HepG2 (cell line): ENCODE results near the gene SLC4A9. TPM values are rescaled to one million over a fixed set of nuclear protein-coding genes. Genes with fewer than 3 reads are reported as not detected.

Experiments used
- ATAC-seq: fragments of 200-7000 bp; cut with Tn5 transposase; 3 replicates; pipeline ENCODE4 v1.9.1; 2020; ENCODE audit warnings: mild to moderate bottlenecking, moderate library complexity
- BruUV-seq: library from RNA; stranded (reverse); fragments of 400-500 nt; replicated peaks from 2 replicates; lab custom pipeline; 2021; lab: Mats Ljungman, UMichigan
- CTCF ChIA-PET: fragments of 300-600 bp; formaldehyde crosslinking; extraction: SDS; loops from one replicate; lab custom pipeline; 2021; ENCODE audit warnings: low total read pairs, inconsistent platforms, low intra/inter-chr PET ratio; lab: Yijun Ruan, JAX
- POLR2A ChIA-PET: fragments of 350-600 bp; sonication (Branson Sonifier 250); formaldehyde crosslinking; loops from one replicate; lab custom pipeline; 2020; ENCODE audit warnings: antibody characterized with exemption, inconsistent platforms; lab: Yijun Ruan, JAX
- DNase-seq: peaks from one replicate; pipeline ENCODE4 v3.0.0-alpha.2; 2015; ENCODE audit warnings: low spot score
- FAIRE-seq: peaks from 3 replicates; lab custom pipeline; 2011; peaks lifted over from hg19 to GRCh38; lab: Jason Lieb, UNC
- H2AFZ ChIP-seq: one replicate; pipeline ENCODE4 v1.6.1; 2011; ENCODE audit warnings: low read length, inconsistent platforms
- H3K27ac ChIP-seq: fragments of 300-600 bp; 3 replicates; pipeline ENCODE4 v1.8.0; 2011; ENCODE audit warnings: mixed run types, mild to moderate bottlenecking, mixed read lengths, low read length, inconsistent platforms; ENCODE audit not compliant: insufficient read depth; ENCODE audit errors: extremely low read length
- H3K27me3 ChIP-seq, 2 experiments: fragments of 200-600 bp in 1 of 2; 2 replicates in 1 of 2; 3 replicates in 1 of 2; pipeline versions ENCODE4 v1.6.0 to v1.8.0; 2011; ENCODE audit warnings: low read length in 2 of 2, mild to moderate bottlenecking in 2 of 2, moderate library complexity in 2 of 2, inconsistent platforms in 1 of 2; ENCODE audit not compliant: insufficient read depth in 2 of 2, control insufficient read depth in 1 of 2
- H3K36me3 ChIP-seq, 2 experiments: fragments of 200-600 bp in 1 of 2; replicated peaks in 1 of 2; 2 replicates in 1 of 2; 3 replicates in 1 of 2; pipeline versions ENCODE4 v1.5.1 to v1.8.0; 2011; ENCODE audit warnings: low read length in 2 of 2, inconsistent platforms in 1 of 2; ENCODE audit not compliant: insufficient read depth in 2 of 2, control insufficient read depth in 1 of 2
- H3K4me1 ChIP-seq: 2 replicates; pipeline ENCODE4 v1.5.1; 2012; ENCODE audit warnings: low read length, inconsistent platforms; ENCODE audit not compliant: insufficient read depth
- H3K4me2 ChIP-seq: 2 replicates; pipeline ENCODE4 v1.6.0; 2011; ENCODE audit warnings: low read depth, low read length, inconsistent platforms
- H3K4me3 ChIP-seq, 3 experiments: fragments of 200-600 bp in 1 of 3; sonication (generic), shearing (Covaris generic) in 1 of 3; replicated peaks in 1 of 3; 2 replicates each; pipeline ENCODE4 v1.5.1; 2011 to 2016; ENCODE audit warnings: low read length in 3 of 3, inconsistent platforms in 2 of 3, low read depth in 2 of 3, mild to moderate bottlenecking in 2 of 3, control low read depth in 1 of 3, mixed read lengths in 1 of 3; ENCODE audit not compliant: insufficient read depth in 1 of 3
- H3K79me2 ChIP-seq: one replicate; pipeline ENCODE4 v1.6.1; 2011; ENCODE audit warnings: low read length, inconsistent platforms; ENCODE audit not compliant: insufficient read depth
- H3K9ac ChIP-seq: 2 replicates; pipeline ENCODE4 v1.6.0; 2011; ENCODE audit warnings: mild to moderate bottlenecking, low read depth, low read length, inconsistent platforms; ENCODE audit not compliant: insufficient read depth
- H3K9me3 ChIP-seq: 2 replicates; pipeline ENCODE4 v1.5.1; 2012; ENCODE audit warnings: mild to moderate bottlenecking, low read length
- H4K20me1 ChIP-seq: 2 replicates; pipeline ENCODE4 v1.6.0; 2011; ENCODE audit warnings: inconsistent platforms, mild to moderate bottlenecking, low read length, moderate library complexity; ENCODE audit not compliant: insufficient read depth
- CEBPG ChIP-seq: IDR thresholded peaks from 2 replicates; pipeline ENCODE4 v1.6.1; 2016
- RELA ChIP-seq: sonication (generic); formaldehyde crosslinking; IDR thresholded peaks from 2 replicates; pipeline ENCODE4 v1.4.0; 2020; ENCODE audit warnings: missing genetic modification reagents
- ZC3H4 ChIP-seq: sonication (generic); formaldehyde crosslinking; IDR thresholded peaks from 2 replicates; pipeline ENCODE4 v1.4.0; 2020; ENCODE audit warnings: missing genetic modification reagents, borderline replicate concordance
- ZNF569 ChIP-seq: sonication (generic); formaldehyde crosslinking; IDR thresholded peaks from 2 replicates; pipeline ENCODE4 v1.5.0; 2020; ENCODE audit warnings: mild to moderate bottlenecking, missing genetic modification reagents, moderate library complexity, borderline replicate concordance
- ZNF766 ChIP-seq: sonication (generic); formaldehyde crosslinking; IDR thresholded peaks from 2 replicates; pipeline ENCODE4 v1.5.0; 2020; ENCODE audit warnings: missing genetic modification reagents, borderline replicate concordance
- WGBS: methylation state at CpG from one replicate; pipeline ENCODE4 v1.1.6; 2017; ENCODE audit warnings: low lambda C conversion rate; 5-methylcytosine and 5-hydroxymethylcytosine counted together
- in situ Hi-C: cut with HindIII; loops from 2 replicates; pipeline ENCODE4 v1.10.0; 2017; ENCODE audit warnings: low pct_unique_long_range_greater_than_20kb; ENCODE audit not compliant: extremely low pct_ligation_motif_present
- intact Hi-C: fragments of 100-400 bp; cut with micrococcal nuclease; formaldehyde crosslinking; loops from one replicate; pipeline ENCODE4 v1.10.0; 2022; ENCODE audit not compliant: unreplicated experiment
- polyA plus RNA-seq, 8 experiments: library from polyadenylated mRNA; depleted of rRNA in 3 of 8; stranded (reverse) in 7 of 8; unstranded in 1 of 8; fragments of >200 nt; fragmentation: Illumina TruSeq in 4 of 8; extraction: Trizol in 4 of 8; gene quantifications; 2 replicates each; pipeline versions ENCODE4 v1.2.1 to v1.2.3, GENCODE V29; 2011 to 2016; ENCODE audit warnings: low read depth in 4 of 8, missing spikeins in 1 of 8, mixed read lengths in 1 of 8; ENCODE audit not compliant: insufficient read depth in 1 of 8
- total RNA-seq, 5 experiments: library from RNA; depleted of rRNA; stranded (reverse); fragments of >200 nt; fragmentation: Illumina TruSeq; extraction: Trizol; gene quantifications; 2 replicates each; pipeline ENCODE4 v1.2.3, GENCODE V29; 2016; ENCODE audit warnings: low read depth in 1 of 5
- TF ChIP-seq, protein P1 (sequence below): sonication (generic); formaldehyde crosslinking; IDR thresholded peaks from 2 replicates; pipeline ENCODE4 v1.4.0; 2020; ENCODE audit warnings: mild to moderate bottlenecking, missing genetic modification reagents, borderline replicate concordance

Gene SLC4A9
- total and polyA plus RNA-seq, 2 of the 13 experiments (the other 11 are each of a cell fraction or from before 2014, with no cell fraction given), result not detected

- Histone ChIP-seq H4K20me1 (no peaks in the 10 kb centered on the region), H3K27ac (no peak overlapping the region), H3K27me3 (peaks cover 0 to 8% of the 10 kb centered on the region in 2 experiments; a peak in 1 of 5 replicates), H3K4me1 (peaks cover 43% of the 10 kb centered on the region), H3K79me2 (no peaks in the 10 kb centered on the region), H3K36me3 (no peaks in the 10 kb centered on the region), H3K9me3 (no peaks in the 10 kb centered on the region), H2AFZ (no peak overlapping the region), H3K4me3 (no peak overlapping the region), H3K9ac (no peak overlapping the region), H3K4me2 (no peak overlapping the region)
- DNase-seq, result no peak
- FAIRE-seq, result no peak
- WGBS, result 50% methylated on average over 2 of the region's 2 CpGs
- intact Hi-C loops, result loop anchor here (2.0 kb wide), 1 partner anchor 373 kb away; no protein-coding TSS in a partner anchor
- in situ Hi-C loops, result loop anchor here (5.0 to 10.0 kb wide), 2 partner anchors 120 to 373 kb away; no protein-coding TSS in a partner anchor
- TF ChIP-seq ZC3H4 (CRISPR knock-in tag), result no peak
- no peak for TF ChIP-seq RELA
- no peak for TF ChIP-seq CEBPG (CRISPR knock-in tag)
- no peak for TF ChIP-seq ZNF569 (CRISPR knock-in tag)
- TF ChIP-seq, protein P1, sequence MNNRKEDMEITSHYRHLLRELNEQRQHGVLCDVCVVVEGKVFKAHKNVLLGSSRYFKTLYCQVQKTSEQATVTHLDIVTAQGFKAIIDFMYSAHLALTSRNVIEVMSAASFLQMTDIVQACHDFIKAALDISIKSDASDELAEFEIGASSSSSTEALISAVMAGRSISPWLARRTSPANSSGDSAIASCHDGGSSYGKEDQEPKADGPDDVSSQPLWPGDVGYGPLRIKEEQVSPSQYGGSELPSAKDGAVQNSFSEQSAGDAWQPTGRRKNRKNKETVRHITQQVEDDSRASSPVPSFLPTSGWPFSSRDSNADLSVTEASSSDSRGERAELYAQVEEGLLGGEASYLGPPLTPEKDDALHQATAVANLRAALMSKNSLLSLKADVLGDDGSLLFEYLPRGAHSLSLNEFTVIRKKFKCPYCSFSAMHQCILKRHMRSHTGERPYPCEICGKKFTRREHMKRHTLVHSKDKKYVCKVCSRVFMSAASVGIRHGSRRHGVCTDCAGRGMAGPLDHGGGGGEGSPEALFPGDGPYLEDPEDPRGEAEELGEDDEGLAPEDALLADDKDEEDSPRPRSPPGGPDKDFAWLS, result no peak
- TF ChIP-seq, all 625 proteins: peak for 0
- no TSS peak for BruUV-seq
- CTCF ChIA-PET, result no interaction called here
- POLR2A ChIA-PET, result no interaction called here
- no peak for ATAC-seq
These were observed 1.9 kb downstream of the SLC4A9 start for GRCh38 chr5:140361901-140362300.

DNA sequence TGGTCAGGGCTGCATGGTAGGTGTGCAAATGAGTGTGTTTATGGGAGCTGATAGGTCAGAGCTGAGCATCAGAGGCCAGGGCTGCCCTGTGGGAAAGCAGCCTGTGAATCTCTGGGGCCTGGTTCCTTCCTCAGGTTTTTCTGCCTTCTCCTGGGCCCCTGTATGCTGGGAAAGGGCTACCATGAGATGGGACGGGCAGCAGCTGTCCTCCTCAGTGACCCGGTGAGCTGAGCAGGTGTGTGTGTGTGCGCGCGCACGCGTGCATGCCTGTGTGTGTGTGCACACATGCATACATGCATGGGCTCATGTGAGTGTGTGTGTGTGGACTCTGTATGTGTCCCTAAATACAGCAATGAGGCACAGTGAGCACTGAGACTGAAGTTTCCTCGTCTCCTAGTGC lies 2.3 kb downstream of the SLC4A9 start:
- ChIA-PET CTCF (no interaction called here), POLR2A (no interaction called here)
- H4K20me1 ChIP-seq, result no peaks in the 10 kb centered on the region

More for the DNA sequence above, 2.3 kb downstream of the SLC4A9 start:
- no peaks in the 10 kb centered on the region for H3K79me2 ChIP-seq
- FAIRE-seq (no peak), DNase-seq (no peak), ATAC-seq (no peak)
- intact Hi-C loops, result loop anchor here (2.0 kb wide), 1 partner anchor 372 kb away; no protein-coding TSS in a partner anchor
- H3K36me3 ChIP-seq, result no peaks in the 10 kb centered on the region
- no peak overlapping the region for H2AFZ ChIP-seq
- TF ChIP-seq ZNF766 (CRISPR knock-in tag), result no peak
- no peaks in the 10 kb centered on the region for H3K9me3 ChIP-seq
- H3K4me3 ChIP-seq, result no peak overlapping the region
- H3K4me1 ChIP-seq, result peaks cover 39% of the 10 kb centered on the region
- no peak overlapping the region for H3K4me2 ChIP-seq
- no peak overlapping the region for H3K27ac ChIP-seq
- BruUV-seq, result no TSS peak
- H3K9ac ChIP-seq, result no peak overlapping the region
- 52% methylated on average over 4 of the region's 8 CpGs for WGBS
- H3K27me3 ChIP-seq, result peaks cover 0 to 8% of the 10 kb centered on the region in 2 experiments; a peak in 1 of 5 replicates
- in situ Hi-C loops, result loop anchor here (5.0 to 10.0 kb wide), 2 partner anchors 120 to 372 kb away; no protein-coding TSS in a partner anchor
